GM06990 (cell line): ENCODE measurements around the gene SRGAP2C.
"Not testable (repeated sequence)": the region's sequence is repeated elsewhere in the genome, so short reads cannot be mapped to it uniquely, and the experiment has no call there.

Experiments used
- DNase-seq: peaks from one replicate; pipeline ENCODE4 v3.0.0-alpha.2; 2011; ENCODE audit not compliant: insufficient read length; ENCODE audit errors: extremely low read depth
- H3K27me3 ChIP-seq: replicated peaks from 2 replicates; pipeline ENCODE4 v1.6.0; 2011; ENCODE audit warnings: low read length; ENCODE audit not compliant: control insufficient read depth, insufficient read depth
- H3K36me3 ChIP-seq: 2 replicates; pipeline ENCODE4 v1.5.1; 2011; ENCODE audit warnings: low read length; ENCODE audit not compliant: control insufficient read depth, insufficient read depth
- H3K4me3 ChIP-seq: replicated peaks from 2 replicates; pipeline ENCODE4 v1.5.1; 2011; ENCODE audit warnings: low read depth, mild to moderate bottlenecking, control low read depth, low read length

Gene SRGAP2C

GRCh38 chr1:121361451-121362233, 176.9 kb downstream of the SRGAP2C start:
- H3K27me3 ChIP-seq = not testable (repeated sequence)

GRCh38 chr1:121362234-121362883, 177.6 kb downstream of the SRGAP2C start:
- H3K27me3 ChIP-seq, DNase-seq, H3K36me3 ChIP-seq, H3K4me3 ChIP-seq: not testable (repeated sequence)

More at GRCh38 chr1:121361451-121362233, 176.9 kb downstream of the SRGAP2C start:
- H3K4me3 ChIP-seq, DNase-seq, H3K36me3 ChIP-seq: not testable (repeated sequence)

- H3K36me3 ChIP-seq, H3K4me3 ChIP-seq, DNase-seq, H3K27me3 ChIP-seq: not testable (repeated sequence)
These were observed 180.5 kb downstream of the SRGAP2C start for GRCh38 chr1:121365316-121365715.

- H3K36me3 ChIP-seq, H3K4me3 ChIP-seq, H3K27me3 ChIP-seq, DNase-seq: not testable (repeated sequence)
These were observed 180.9 kb downstream of the SRGAP2C start for GRCh38 chr1:121365723-121366122.

- H3K4me3 ChIP-seq, H3K36me3 ChIP-seq, H3K27me3 ChIP-seq, DNase-seq: not testable (repeated sequence)
These were observed 181.4 kb downstream of the SRGAP2C start for GRCh38 chr1:121366171-121366570.

- not testable (repeated sequence) for H3K36me3 ChIP-seq, DNase-seq, H3K27me3 ChIP-seq, H3K4me3 ChIP-seq
These were observed 184.1 kb downstream of the SRGAP2C start for GRCh38 chr1:121368910-121369309.

GRCh38 chr1:121369959-121370358, 185.2 kb downstream of the SRGAP2C start:
- H3K4me3 ChIP-seq = not testable (repeated sequence)

GRCh38 chr1:121374851-121375367, 190.1 kb downstream of the SRGAP2C start:
- H3K27me3 ChIP-seq, H3K4me3 ChIP-seq, DNase-seq, H3K36me3 ChIP-seq: not testable (repeated sequence)

More at GRCh38 chr1:121369959-121370358, 185.2 kb downstream of the SRGAP2C start:
- DNase-seq, H3K36me3 ChIP-seq, H3K27me3 ChIP-seq: not testable (repeated sequence)

- H3K36me3 ChIP-seq, H3K4me3 ChIP-seq, H3K27me3 ChIP-seq, DNase-seq: not testable (repeated sequence)
These were observed 192.2 kb downstream of the SRGAP2C start for GRCh38 chr1:121376986-121377385.

- not testable (repeated sequence) for DNase-seq, H3K4me3 ChIP-seq, H3K27me3 ChIP-seq, H3K36me3 ChIP-seq
These were observed 194.0 kb downstream of the SRGAP2C start for GRCh38 chr1:121378757-121379156.

GRCh38 chr1:121384754-121385153, 200.0 kb downstream of the SRGAP2C start:
- H3K36me3 ChIP-seq, DNase-seq, H3K27me3 ChIP-seq, H3K4me3 ChIP-seq: not testable (repeated sequence)

- not testable (repeated sequence) for H3K4me3 ChIP-seq, DNase-seq, H3K36me3 ChIP-seq, H3K27me3 ChIP-seq
These were observed 200.4 kb downstream of the SRGAP2C start for GRCh38 chr1:121385162-121385561.

- H3K27me3 ChIP-seq, DNase-seq, H3K36me3 ChIP-seq, H3K4me3 ChIP-seq: not testable (repeated sequence)
These were observed 201.0 kb downstream of the SRGAP2C start for GRCh38 chr1:121385563-121386288.
